Bone marrow (tissue), 2 donors: ENCODE data around the gene ZNF692.
"Not testable (repeated sequence)": the region's sequence is repeated elsewhere in the genome, so short reads cannot be mapped to it uniquely, and the experiment has no call there.

Experiments used
- DNase-seq, 2 donors: peaks; one replicate each; lab custom pipeline; 2025; lab: John Stamatoyannopoulos, UW

The ZNF692 gene

GRCh38 chr1:248858891-248859889, at the start of gene ZNF692:
Gene ZNF692, minus strand, starts transcription at chr1:248859085. Its CDS starts 776 bp downstream, at chr1:248858309.
- DNase-seq, result peak; percentile 86 to 94

DNA sequence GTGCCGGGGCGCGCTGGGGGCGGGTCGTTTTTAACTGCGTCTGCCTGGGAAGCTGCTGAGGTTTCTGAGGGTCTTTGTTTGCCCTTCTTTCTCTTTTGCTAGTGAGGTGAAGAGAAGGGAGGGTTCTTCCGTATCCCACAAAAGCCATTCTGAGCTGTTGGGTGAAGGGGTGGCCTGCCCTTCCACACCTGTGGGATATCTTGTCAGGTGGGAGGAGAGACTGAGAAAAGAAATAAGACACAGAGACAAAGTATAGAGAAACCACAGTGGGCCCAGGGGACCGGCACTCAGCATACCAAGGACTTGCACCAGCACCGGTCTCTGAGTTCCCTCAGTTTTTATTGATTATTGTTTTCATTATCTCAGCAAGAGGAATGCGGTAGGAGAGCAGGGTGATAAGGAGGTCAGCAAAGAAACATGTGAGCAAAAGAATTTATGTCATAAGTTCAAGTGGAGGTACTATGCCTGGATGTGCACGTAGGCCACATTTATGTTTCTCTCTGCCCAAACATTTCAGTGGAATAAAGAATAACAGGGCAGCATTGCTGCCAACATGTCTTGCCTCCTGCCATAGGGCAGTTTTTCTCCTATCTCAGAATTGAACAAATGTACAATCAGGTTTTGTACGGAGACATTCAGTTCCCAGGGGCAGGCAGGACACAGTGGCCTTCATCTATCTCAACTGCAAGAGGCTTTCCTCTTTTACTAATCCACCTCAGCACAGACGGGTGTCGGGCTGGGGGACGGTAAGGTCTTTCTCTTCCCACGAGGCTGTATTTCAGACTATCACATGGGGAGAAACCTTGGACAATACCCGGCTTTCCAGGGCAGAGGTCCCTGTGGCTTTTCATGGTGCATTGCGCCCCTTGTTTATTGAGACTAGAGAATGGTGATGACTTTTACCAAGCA, 48.1 kb upstream of the ZNF692 start:
- DNase-seq, result no peak

DNA sequence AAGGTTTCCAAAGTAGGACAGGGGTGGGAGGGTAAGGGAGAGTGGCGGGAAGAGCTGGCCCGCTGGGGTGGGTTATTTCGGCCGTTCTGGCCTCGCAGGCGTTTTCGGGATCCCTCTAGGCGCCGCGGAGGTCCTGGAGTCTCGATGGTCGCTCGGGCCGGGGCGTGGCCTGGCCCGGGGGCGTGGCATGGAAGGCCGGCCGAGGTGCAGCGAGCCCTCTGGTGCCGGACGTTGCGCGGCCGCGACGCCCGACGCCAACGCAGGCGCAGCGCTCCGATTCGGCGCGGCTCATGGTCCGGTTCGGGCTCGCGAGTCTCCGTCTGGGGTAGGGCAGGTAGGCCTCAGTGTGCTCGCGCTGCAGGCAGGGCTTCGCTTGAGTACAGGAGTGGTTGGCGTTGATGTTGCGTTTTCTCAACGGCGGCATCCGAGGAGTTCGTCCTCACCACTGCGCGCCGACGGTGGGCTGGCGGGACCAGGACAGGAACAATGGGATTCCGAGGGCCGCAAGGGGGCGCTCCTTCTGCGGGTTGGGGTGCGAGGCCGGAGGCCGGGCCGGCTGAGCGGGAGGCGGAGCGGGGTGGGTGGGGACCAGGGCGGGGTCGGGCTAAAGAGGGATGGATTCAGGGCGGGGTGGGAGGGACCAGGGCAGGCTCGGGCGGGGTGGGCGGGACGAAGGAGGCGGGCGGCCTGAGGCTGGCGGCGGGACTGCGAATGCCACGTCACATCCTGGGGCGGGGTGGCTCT, 47.3 kb upstream of the ZNF692 start, which contains the start of gene PGBD2:
Gene PGBD2 (plus strand): TSS at position 227 of the 744 bp plus-strand sequence. CDS start 7,628 bp downstream, outside the sequence.
- DNase-seq, result peak; percentile 90 to 95

DNA sequence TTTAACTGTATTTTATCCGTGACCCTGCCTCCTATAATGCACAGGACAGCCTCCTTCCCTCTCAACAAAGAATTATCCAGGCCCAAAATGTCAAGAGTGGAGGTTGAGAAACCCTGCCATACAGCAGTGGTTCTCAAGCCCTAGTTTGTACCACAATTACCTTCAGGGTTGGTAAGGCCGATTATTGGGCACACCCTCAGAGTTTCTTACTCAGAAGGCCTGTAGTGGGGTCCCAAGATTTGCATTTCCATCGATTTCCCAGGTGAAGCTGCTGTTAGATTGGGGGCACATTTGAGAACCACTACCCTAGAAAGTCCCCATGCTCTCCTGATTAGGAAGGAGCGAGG, 46.8 kb upstream of the ZNF692 start:
- no peak for DNase-seq

GRCh38 chr1:248904437-248905216, 45.7 kb upstream of the ZNF692 start:
- no peak for DNase-seq

DNA sequence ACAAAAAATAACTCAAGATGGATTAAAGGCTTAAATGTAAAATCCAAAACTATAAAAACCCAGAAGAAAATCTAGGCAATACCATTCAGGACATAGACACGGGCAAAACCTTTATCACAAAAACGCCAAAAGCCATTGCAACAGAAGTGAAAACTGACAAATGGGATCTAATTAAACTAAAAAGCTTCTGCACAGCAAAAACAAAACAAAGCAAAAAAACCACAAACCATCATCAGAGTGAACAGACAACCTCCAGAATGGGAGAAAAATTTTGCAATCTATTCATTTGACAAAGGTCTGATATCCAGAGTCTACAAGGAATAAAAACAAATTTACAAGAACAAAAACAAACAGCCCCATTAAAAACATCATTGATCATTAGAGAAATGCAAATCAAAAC, 42.7 kb upstream of the ZNF692 start:
- DNase-seq, result no peak

DNA sequence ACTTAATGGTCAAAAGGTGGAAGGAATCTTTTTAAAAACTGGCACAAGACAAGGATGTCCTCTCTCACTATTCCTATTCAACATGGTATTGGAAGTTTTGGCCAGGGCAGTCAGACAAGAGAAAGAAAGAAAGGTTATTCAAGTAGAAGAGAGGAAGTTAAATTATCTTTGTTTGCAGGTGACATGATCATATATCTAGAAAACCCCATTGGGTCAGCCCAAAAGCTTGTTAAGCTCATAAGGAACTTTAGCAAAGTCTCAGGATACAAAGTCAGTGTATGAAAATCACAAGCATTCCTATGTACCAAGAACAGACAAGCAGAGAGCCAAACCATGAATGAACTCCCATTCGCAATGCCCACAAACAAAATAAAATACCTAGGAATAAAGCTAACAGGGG, 41.8 kb upstream of the ZNF692 start:
- DNase-seq, result no peak

DNA sequence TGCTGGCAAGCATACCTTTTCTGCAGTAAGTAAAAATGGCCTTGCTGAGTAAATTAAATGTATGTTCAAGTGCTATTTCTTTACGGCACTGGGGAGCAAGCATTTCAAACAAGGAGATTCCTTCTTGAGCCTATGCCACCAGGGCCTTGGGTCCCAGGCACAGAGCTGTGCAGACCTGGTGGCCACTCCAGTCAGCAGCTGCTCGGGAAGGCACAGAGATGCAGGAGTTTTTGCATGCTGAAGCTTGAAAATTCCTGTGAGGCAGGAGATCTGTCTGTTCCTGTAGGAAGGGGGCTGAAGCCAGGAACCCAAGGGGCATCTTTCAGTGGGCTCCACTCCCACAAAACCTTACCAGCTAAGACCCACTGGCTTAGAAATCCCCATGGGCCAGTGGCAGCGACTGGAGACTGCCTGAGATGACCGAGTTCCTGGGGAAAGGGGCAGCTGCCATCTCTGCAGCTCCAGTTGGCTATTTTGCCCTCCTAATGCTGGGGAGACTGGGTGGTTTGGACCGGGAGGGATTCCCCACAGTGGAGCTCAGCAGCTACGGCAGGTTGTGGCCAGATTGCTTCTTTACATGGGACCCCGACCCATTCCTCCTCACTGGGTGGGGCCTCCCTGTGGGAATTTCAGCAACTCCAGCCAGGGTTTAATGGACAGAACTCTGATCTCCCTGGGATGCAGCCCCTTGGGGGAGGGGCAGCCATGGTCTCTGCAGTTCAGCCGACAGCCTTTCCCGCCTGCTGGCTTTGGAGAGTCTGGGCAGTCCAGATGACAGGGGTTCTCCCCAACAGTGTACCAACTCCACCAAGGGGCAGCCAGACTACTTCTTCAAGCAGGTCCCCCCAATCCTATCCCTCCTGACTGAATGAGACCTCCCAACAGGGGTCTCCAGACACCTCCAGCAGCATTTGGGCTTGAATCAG, 38.8 kb upstream of the ZNF692 start:
- no peak for DNase-seq

DNA sequence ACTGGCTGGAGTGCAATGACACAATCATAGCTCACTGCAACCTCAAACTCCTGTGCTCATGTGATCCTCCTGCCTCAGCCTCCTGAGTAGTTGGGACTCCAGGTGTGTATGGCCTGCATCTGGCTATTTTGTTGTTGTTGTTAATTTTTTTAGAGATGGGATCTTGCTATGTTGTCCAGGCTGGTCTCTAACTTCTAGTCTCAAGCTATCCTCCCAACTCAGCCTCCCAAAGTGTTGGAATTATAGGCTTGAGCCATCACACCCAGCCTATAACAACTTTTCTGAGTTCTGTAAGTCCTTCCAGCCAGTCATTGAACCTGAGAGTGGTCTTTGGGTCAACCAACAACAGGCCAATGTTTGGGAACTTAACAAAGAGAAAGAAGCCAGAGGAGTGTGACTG, 36.0 kb upstream of the ZNF692 start:
- no peak for DNase-seq

DNA sequence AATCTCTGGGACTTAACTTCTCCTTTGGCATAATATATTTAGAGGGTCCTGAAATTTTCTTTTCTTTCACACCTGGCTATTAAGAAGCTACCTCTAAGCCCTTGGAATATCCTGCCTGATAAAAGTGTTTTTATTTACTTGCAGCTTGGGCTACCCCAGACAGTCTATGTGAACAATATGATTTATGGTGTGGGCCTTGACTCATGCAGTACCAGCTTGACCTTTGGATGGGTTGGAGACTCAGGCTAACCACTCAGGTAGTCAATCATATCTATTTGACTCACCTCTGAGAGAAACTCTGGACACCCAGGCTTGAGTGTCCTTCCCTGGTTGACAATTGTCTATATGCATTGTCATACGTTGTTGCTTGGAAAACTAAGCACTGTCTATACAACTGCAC, 33.7 kb upstream of the ZNF692 start:
- no peak for DNase-seq

DNA sequence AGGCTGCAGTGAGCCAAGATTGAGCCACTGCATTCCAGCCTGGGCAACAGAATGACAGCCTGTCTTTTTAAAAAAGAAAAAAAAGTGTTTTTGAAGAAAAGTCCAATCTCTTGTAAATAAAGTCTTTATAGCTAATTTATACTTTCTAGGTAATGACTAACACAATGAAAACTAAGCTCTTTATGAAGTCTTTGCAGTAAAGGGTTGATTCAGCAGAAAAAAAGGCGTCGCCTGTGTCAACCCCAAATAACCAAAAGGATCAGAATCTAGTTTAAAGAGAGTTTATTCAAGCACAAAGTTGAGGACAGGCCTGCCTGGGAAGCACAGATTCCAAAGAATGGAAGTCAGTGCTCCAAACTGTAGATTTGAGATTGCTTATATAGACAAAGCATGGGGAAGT, 32.9 kb upstream of the ZNF692 start:
- DNase-seq, result no peak

DNA sequence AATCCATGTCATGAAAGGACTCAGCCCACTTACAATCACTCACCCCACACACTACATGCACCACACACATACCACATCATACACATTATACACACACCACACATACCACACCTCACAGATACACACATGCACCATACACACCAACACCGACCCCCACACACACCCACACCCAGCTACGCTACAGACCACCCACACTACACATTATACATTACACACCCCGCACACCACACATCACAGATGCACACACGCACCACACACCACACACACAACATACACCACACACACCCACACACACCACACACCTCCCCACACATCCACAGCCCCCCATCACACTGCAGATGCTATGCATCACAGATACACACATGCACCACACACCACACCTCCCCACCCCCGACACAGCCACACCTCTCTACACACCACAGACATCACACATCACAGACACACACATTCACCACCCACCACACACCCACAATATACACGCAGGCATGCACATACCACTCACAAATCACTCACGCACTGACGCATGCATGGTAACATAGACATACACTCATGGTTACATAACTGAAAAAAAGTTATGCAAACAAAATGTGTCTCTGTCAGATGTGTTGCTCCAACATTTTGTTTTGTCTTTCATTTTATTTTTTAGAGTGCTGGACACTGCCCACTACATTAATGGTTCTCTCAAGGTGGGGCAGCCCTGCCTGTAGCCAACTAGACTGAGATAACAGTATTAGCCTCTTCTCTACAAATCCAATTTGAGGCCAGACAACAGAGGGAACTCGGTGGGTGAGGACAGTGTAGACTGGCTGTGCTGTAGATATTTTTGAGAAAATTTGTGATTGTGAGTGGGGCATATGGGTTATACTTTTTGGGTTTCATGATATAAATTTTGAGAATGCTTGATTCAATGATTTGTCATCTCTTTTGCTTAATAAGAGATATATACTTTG, 31.9 kb upstream of the ZNF692 start:
- DNase-seq, result no peak

DNA sequence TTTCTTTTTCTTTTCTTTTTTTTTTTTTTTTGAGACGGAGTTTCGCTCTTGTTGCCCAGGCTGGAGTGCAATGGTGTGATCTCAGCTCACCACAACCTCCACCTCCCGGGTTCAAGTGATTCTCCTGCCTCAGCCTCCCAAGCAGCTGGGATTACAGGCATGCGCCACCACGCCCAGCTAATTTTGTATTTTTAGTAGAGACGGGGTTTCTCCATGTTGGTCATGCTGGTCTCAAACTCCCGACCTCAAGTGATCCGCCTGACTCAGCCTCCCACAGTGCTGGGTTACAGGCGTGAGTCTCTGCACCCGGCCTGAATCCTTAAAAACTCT, 31.0 kb upstream of the ZNF692 start:
- DNase-seq, result not testable (repeated sequence)

GRCh38 chr1:248886237-248886895, 27.5 kb upstream of the ZNF692 start:
- no peak for DNase-seq

- no peak for DNase-seq
Observed at GRCh38 chr1:248885646-248886045, 26.8 kb upstream of the ZNF692 start.

DNA sequence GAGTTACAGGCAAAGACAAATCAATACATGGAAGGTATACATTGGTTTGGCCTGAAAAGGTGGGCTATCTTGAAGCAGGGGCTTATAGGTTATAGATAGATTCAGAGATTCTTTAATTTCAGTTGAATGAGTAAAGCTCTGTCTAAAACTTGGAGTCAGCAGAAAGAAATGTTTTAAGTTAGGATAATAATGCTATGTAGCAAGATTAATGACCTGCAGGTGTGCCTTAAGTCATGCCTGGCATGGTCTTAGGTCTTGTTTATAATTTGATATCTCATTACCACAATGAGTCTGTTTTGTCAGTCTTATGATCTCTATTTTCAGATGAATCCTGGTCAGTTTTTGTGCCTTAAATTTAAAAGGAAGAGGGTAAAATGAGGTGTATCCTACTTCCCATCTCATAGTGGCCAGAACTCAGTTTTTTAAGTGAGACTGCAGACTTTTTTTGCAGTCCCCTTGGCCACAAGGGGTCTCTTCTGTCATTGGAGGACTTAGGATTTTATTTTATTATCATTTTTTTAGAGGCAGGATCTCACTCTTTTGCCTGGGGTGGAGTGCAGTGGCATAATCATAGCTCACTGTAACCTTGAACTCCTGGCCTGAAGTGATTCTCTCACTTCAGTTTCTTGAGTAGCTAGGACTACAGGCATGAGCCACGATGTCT, 25.9 kb upstream of the ZNF692 start:
- DNase-seq, result no peak

GRCh38 chr1:248882427-248882826, 23.5 kb upstream of the ZNF692 start:
- not testable (repeated sequence) for DNase-seq

GRCh38 chr1:248881261-248881660, 22.4 kb upstream of the ZNF692 start:
- no peak for DNase-seq
